Hepatocyte (in vitro differentiated cells): Measurements from ENCODE around the gene VPS8.
"Not testable (repeated sequence)": the region's sequence is repeated elsewhere in the genome, so short reads cannot be mapped to it uniquely, and the experiment has no call there.

Experiments
- EZH2 ChIP-seq: fragments of 200-600 bp; sonication (generic); IDR thresholded peaks from 2 replicates; pipeline ENCODE4 v1.6.1; 2016; ENCODE audit warnings: antibody characterized with exemption, mild to moderate bottlenecking, borderline replicate concordance
- EZH2phosphoT487 ChIP-seq: fragments of 200-600 bp; sonication (generic); IDR thresholded peaks from one replicate; pipeline ENCODE4 v1.6.1; 2018; ENCODE audit warnings: antibody characterized with exemption, mild to moderate bottlenecking, low read depth, moderate library complexity; ENCODE audit not compliant: unreplicated experiment, severe bottlenecking
- TF ChIP-seq, protein P1 (sequence below): fragments of 200-600 bp; sonication (generic); IDR thresholded peaks from 2 replicates; pipeline ENCODE4 v1.5.1; 2016; ENCODE audit warnings: antibody characterized with exemption, mild to moderate bottlenecking; ENCODE audit not compliant: poor library complexity

DNA sequence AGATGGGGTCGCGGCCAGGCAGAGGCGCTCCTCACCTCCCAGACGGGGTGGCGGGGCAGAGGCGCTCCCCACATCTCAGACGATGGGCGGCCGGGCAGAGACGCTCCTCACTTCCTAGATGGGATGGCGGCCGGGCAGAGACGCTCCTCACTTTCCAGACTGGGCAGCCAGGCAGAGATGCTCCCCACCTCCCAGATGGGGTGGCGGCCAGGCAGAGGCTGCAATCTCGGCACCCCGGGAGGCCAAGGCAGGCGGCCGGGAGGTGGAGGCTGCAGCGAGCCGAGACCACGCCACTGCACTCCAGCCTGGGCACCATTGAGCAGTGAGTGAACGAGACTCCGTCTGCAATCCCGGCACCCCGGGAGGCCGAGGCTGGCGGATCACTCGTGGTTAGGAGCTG, 191.9 kb downstream of the VPS8 start:
- not testable (repeated sequence) for TF ChIP-seq EZH2, EZH2phosphoT487
- TF ChIP-seq, protein P1, sequence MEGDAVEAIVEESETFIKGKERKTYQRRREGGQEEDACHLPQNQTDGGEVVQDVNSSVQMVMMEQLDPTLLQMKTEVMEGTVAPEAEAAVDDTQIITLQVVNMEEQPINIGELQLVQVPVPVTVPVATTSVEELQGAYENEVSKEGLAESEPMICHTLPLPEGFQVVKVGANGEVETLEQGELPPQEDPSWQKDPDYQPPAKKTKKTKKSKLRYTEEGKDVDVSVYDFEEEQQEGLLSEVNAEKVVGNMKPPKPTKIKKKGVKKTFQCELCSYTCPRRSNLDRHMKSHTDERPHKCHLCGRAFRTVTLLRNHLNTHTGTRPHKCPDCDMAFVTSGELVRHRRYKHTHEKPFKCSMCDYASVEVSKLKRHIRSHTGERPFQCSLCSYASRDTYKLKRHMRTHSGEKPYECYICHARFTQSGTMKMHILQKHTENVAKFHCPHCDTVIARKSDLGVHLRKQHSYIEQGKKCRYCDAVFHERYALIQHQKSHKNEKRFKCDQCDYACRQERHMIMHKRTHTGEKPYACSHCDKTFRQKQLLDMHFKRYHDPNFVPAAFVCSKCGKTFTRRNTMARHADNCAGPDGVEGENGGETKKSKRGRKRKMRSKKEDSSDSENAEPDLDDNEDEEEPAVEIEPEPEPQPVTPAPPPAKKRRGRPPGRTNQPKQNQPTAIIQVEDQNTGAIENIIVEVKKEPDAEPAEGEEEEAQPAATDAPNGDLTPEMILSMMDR, result not testable (repeated sequence)
